GM23248 (cell line): ENCODE data around the gene SMAD5. TPM values are rescaled to one million over a fixed set of nuclear protein-coding genes. Genes with fewer than 3 reads are reported as not detected.

Experiments
- DNase-seq: peaks from one replicate; pipeline ENCODE4 v3.0.0-alpha.2; 2015
- H2AFZ ChIP-seq: fragments of 200-600 bp; sonication (generic); 2 replicates; pipeline ENCODE4 v1.6.1; 2016; ENCODE audit warnings: antibody characterized with exemption
- H3F3A ChIP-seq: fragments of 200-600 bp; sonication (generic); 2 replicates; pipeline ENCODE4 v1.6.1; 2016; ENCODE audit warnings: mild to moderate bottlenecking, antibody characterized with exemption, mixed run types; ENCODE audit not compliant: insufficient read depth
- H3K27ac ChIP-seq: fragments of 200-600 bp; sonication (generic); 2 replicates; pipeline ENCODE4 v1.5.1; 2016; ENCODE audit warnings: mild to moderate bottlenecking
- H3K27me3 ChIP-seq: fragments of 200-600 bp; sonication (generic); replicated peaks from 2 replicates; pipeline ENCODE4 v1.6.1; 2016; ENCODE audit warnings: mild to moderate bottlenecking; ENCODE audit not compliant: insufficient read depth
- H3K36me3 ChIP-seq: fragments of 200-600 bp; sonication (generic); 2 replicates; pipeline ENCODE4 v1.6.1; 2016; ENCODE audit warnings: low read depth, mild to moderate bottlenecking
- H3K4me1 ChIP-seq: fragments of 200-600 bp; sonication (generic); 2 replicates; pipeline ENCODE4 v1.6.1; 2016; ENCODE audit warnings: mild to moderate bottlenecking; ENCODE audit not compliant: insufficient read depth
- H3K4me2 ChIP-seq: fragments of 200-600 bp; sonication (generic); one replicate; pipeline ENCODE4 v1.6.1; 2016; ENCODE audit warnings: mild to moderate bottlenecking; ENCODE audit not compliant: unreplicated experiment
- H3K4me3 ChIP-seq: fragments of 200-600 bp; sonication (generic); 2 replicates; pipeline ENCODE4 v1.5.1; 2016; ENCODE audit warnings: mild to moderate bottlenecking
- H3K79me2 ChIP-seq: fragments of 200-600 bp; sonication (generic); 2 replicates; pipeline ENCODE4 v1.6.1; 2016; ENCODE audit warnings: mild to moderate bottlenecking; ENCODE audit not compliant: insufficient read depth
- H3K9ac ChIP-seq: fragments of 200-600 bp; sonication (generic); 2 replicates; pipeline ENCODE4 v1.6.1; 2016; ENCODE audit warnings: mild to moderate bottlenecking
- H3K9me2 ChIP-seq: fragments of 200-600 bp; sonication (generic); 2 replicates; pipeline ENCODE4 v1.6.1; 2016; ENCODE audit warnings: mixed run types, mild to moderate bottlenecking, moderate library complexity; ENCODE audit not compliant: insufficient read depth
- H3K9me3 ChIP-seq: fragments of 200-600 bp; sonication (generic); one replicate; pipeline ENCODE4 v1.6.1; 2017; ENCODE audit warnings: low read depth
- H4K20me1 ChIP-seq: fragments of 200-600 bp; sonication (generic); 2 replicates; pipeline ENCODE4 v1.6.0; 2016; ENCODE audit not compliant: insufficient read depth
- EZH2 ChIP-seq: fragments of 200-600 bp; sonication (generic); IDR thresholded peaks from 2 replicates; pipeline ENCODE4 v1.6.1; 2018; ENCODE audit warnings: antibody characterized with exemption, mild to moderate bottlenecking; ENCODE audit not compliant: insufficient read depth, poor library complexity, severe bottlenecking
- EZH2phosphoT487 ChIP-seq: fragments of 200-600 bp; sonication (generic); IDR thresholded peaks from 2 replicates; pipeline ENCODE4 v1.6.1; 2018; ENCODE audit warnings: antibody characterized with exemption, moderate library complexity, mild to moderate bottlenecking, low read depth; ENCODE audit not compliant: insufficient read depth
- WGBS, 2 experiments: methylation state at CpG; one replicate each; pipeline ENCODE4 v1.1.6; 2015 to 2017; ENCODE audit warnings: low lambda C conversion rate in 2 of 2, low coverage in 1 of 2; ENCODE audit errors: missing lambda C conversion rate in 2 of 2; 5-methylcytosine and 5-hydroxymethylcytosine counted together
- in situ Hi-C: fragments of 300-500 bp; cut with MboI; formaldehyde crosslinking; loops from 2 replicates; pipeline ENCODE4 v1.15.0; 2020
- polyA plus RNA-seq: library from polyadenylated mRNA; unstranded; fragments of >200 nt; fragmentation: Nextera tagmentation; extraction: Ambion mirVana; gene quantifications from 2 replicates; pipeline ENCODE4 v1.2.1, GENCODE V29; 2016
- total RNA-seq: library from RNA; depleted of rRNA; stranded (reverse); fragments of >200 nt; shearing (Covaris generic); gene quantifications from 2 replicates; pipeline ENCODE4 v1.2.3, GENCODE V29; 2014

Gene SMAD5
- total and polyA plus RNA-seq, 2 experiments from 2014 or later, result 50.0 to 53.1 TPM

- 95 to 100% methylated on average over 1 of the region's 1 CpG for WGBS, 2 experiments
- Histone ChIP-seq H3F3A (peaks cover 18% of the 10 kb centered on the region; the same call in 1 of the 2 replicates), H3K36me3 (peaks cover 31% of the 10 kb centered on the region), H3K27me3 (no peaks in the 10 kb centered on the region), H4K20me1 (no peaks in the 10 kb centered on the region), H3K4me2 (no peak overlapping the region), H3K4me1 (no peaks in the 10 kb centered on the region), H3K27ac (no peak overlapping the region), H3K4me3 (no peak overlapping the region), H3K9me2 (no peaks in the 10 kb centered on the region), H3K79me2 (peaks cover 4% of the 10 kb centered on the region; the same call in 1 of the 2 replicates), H3K9me3 (no peaks in the 10 kb centered on the region), H2AFZ (no peak overlapping the region), H3K9ac (no peak overlapping the region)
- no peak for TF ChIP-seq EZH2phosphoT487
- TF ChIP-seq EZH2, result no peak
- DNase-seq, result peak; percentile 74
- in situ Hi-C loops, result loop anchor here (10.0 kb wide), 1 partner anchor 298 kb away; no protein-coding TSS in a partner anchor
These were observed 50.0 kb downstream of the SMAD5 start for GRCh38 chr5:136182618-136183017.

- TF ChIP-seq EZH2 (no peak), EZH2phosphoT487 (no peak)
- H3K27me3 ChIP-seq, result no peaks in the 10 kb centered on the region
- H3F3A ChIP-seq, result peaks cover 29% of the 10 kb centered on the region; the same call in 1 of the 2 replicates
- WGBS, 2 experiments, result 91 to 92% methylated on average over 5 of the region's 5 CpGs
- in situ Hi-C loops, result loop anchor here (10.0 kb wide), 1 partner anchor 301 kb away; no protein-coding TSS in a partner anchor
- DNase-seq, result no peak
- no peaks in the 10 kb centered on the region for H3K9me3 ChIP-seq
- no peaks in the 10 kb centered on the region for H3K4me1 ChIP-seq
- H3K27ac ChIP-seq, result no peak overlapping the region
- H3K9me2 ChIP-seq, result no peaks in the 10 kb centered on the region
- H3K4me2 ChIP-seq, result no peak overlapping the region
- H4K20me1 ChIP-seq, result no peaks in the 10 kb centered on the region
- no peak overlapping the region for H2AFZ ChIP-seq
- H3K4me3 ChIP-seq, result no peak overlapping the region
- H3K9ac ChIP-seq, result no peak overlapping the region
- peaks cover 17% of the 10 kb centered on the region; the same call in 1 of the 2 replicates for H3K36me3 ChIP-seq
- H3K79me2 ChIP-seq, result no peaks in the 10 kb centered on the region
These were observed 53.5 kb downstream of the SMAD5 start for GRCh38 chr5:136185974-136186665.

DNA sequence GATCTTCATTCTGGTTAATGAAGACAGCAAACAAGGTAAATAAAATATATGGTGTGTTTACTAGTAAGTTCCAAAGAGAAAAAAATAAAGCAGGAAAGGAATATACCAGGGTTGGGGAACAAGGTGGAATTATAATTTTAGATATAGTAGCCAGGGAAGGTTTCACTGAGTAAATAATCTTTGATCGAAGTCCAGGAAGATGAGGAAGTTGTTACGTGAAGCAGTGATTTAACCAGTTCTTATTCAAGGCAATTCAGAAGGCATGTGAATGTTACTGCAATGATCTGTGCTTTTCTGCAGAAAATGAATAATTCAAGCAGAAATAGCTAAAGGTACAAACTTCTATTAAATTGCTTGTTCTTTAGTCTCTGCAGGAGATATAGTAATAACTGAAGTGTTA, 54.2 kb downstream of the SMAD5 start:
- Histone ChIP-seq H3K4me1 (no peaks in the 10 kb centered on the region), H3K27me3 (peaks cover under 1% of the 10 kb centered on the region; the same call in 1 of the 2 replicates), H3K4me3 (no peak overlapping the region), H4K20me1 (no peaks in the 10 kb centered on the region), H3K79me2 (no peaks in the 10 kb centered on the region), H3K27ac (no peak overlapping the region), H3K36me3 (peaks cover 17% of the 10 kb centered on the region; the same call in 1 of the 2 replicates), H2AFZ (no peak overlapping the region), H3K9ac (no peak overlapping the region), H3K9me3 (no peaks in the 10 kb centered on the region), H3K4me2 (no peak overlapping the region), H3F3A (peaks cover 26% of the 10 kb centered on the region; the same call in 1 of the 2 replicates), H3K9me2 (no peaks in the 10 kb centered on the region)
- in situ Hi-C loops, result loop anchor here (10.0 kb wide), 1 partner anchor 302 kb away; no protein-coding TSS in a partner anchor
- no peak for TF ChIP-seq EZH2
- no peak for TF ChIP-seq EZH2phosphoT487
- DNase-seq, result no peak
- WGBS, 2 experiments, result 99 to 100% methylated on average over 2 of the region's 2 CpGs

GRCh38 chr5:136188859-136189258, 56.2 kb downstream of the SMAD5 start:
- Histone ChIP-seq H3F3A (0 out of 2 replicates have a peak, but pooled peaks cover 20% of the 10 kb centered on the region), H3K36me3 (peaks cover 17% of the 10 kb centered on the region; the same call in 1 of the 2 replicates), H2AFZ (no peak overlapping the region), H3K27ac (no peak overlapping the region), H3K27me3 (peaks cover 10% of the 10 kb centered on the region), H3K9me2 (no peaks in the 10 kb centered on the region), H3K9me3 (no peaks in the 10 kb centered on the region), H3K4me3 (no peak overlapping the region), H3K79me2 (no peaks in the 10 kb centered on the region), H4K20me1 (no peaks in the 10 kb centered on the region), H3K4me2 (no peak overlapping the region), H3K4me1 (no peaks in the 10 kb centered on the region), H3K9ac (no peak overlapping the region)
- WGBS, 2 experiments, result 92 to 94% methylated on average over 7 of the region's 7 CpGs
- DNase-seq, result no peak
- no peak for TF ChIP-seq EZH2
- TF ChIP-seq EZH2phosphoT487, result no peak
- in situ Hi-C loops, result loop anchor here (10.0 kb wide), 1 partner anchor 304 kb away; no protein-coding TSS in a partner anchor
